ENCODE measurements around the gene CASP6.

Gene CASP6

GRCh38 chr4:109648266-109648996 is 54.8 kb downstream of the CASP6 start:
- no CpG with 5 or more reads among the region's 5 CpGs for whole genome bisulfite sequencing (ENCODE audit: insufficient coverage, insufficient read length)
- no peaks in the 10 kb centered on the region for H3K36me3 ChIP-seq (ENCODE audit: control insufficient read depth, insufficient read depth, low read length)
- no peaks in the 10 kb centered on the region for H3K4me1 ChIP-seq (ENCODE audit: control insufficient read depth, insufficient read depth, low read length)
- H3K4me3 ChIP-seq (ENCODE audit: low read length), result no peak overlapping the region
- no peak for DNase-seq (ENCODE audit: low read depth, low spot score)
- no peaks in the 10 kb centered on the region for H3K9me3 ChIP-seq (ENCODE audit: control insufficient read depth, insufficient read depth, low read length)
- no peak overlapping the region for H3K27ac ChIP-seq (ENCODE audit: low read length)
- no peaks in the 10 kb centered on the region for H3K27me3 ChIP-seq (ENCODE audit: control insufficient read depth, insufficient read depth, low read length)

GRCh38 chr4:109645874-109646710 is 57.2 kb downstream of the CASP6 start:
- H3K4me3 ChIP-seq (ENCODE audit: low read length), result no peak overlapping the region
- WGBS (ENCODE audit: insufficient coverage, insufficient read length), result no CpG with 5 or more reads among the region's 7 CpGs
- H3K36me3 ChIP-seq (ENCODE audit: control insufficient read depth, insufficient read depth, low read length), result no peaks in the 10 kb centered on the region
- no peaks in the 10 kb centered on the region for H3K4me1 ChIP-seq (ENCODE audit: control insufficient read depth, insufficient read depth, low read length)
- DNase-seq (ENCODE audit: low read depth, low spot score), result no peak
- no peak overlapping the region for H3K27ac ChIP-seq (ENCODE audit: low read length)
- H3K9me3 ChIP-seq (ENCODE audit: control insufficient read depth, insufficient read depth, low read length), result no peaks in the 10 kb centered on the region
- no peaks in the 10 kb centered on the region for H3K27me3 ChIP-seq (ENCODE audit: control insufficient read depth, insufficient read depth, low read length)

- no peaks in the 10 kb centered on the region for H3K27me3 ChIP-seq (ENCODE audit: control insufficient read depth, insufficient read depth, low read length)
- H3K9me3 ChIP-seq (ENCODE audit: control insufficient read depth, insufficient read depth, low read length), result no peaks in the 10 kb centered on the region; the same call in 1 of the 2 replicates
- H3K4me3 ChIP-seq (ENCODE audit: low read length), result no peak overlapping the region
- no peak overlapping the region for H3K27ac ChIP-seq (ENCODE audit: low read length)
- no peak for DNase-seq (ENCODE audit: low read depth, low spot score)
- H3K4me1 ChIP-seq (ENCODE audit: control insufficient read depth, insufficient read depth, low read length), result no peaks in the 10 kb centered on the region
- H3K36me3 ChIP-seq (ENCODE audit: control insufficient read depth, insufficient read depth, low read length), result no peaks in the 10 kb centered on the region
- WGBS (ENCODE audit: insufficient coverage, insufficient read length), result no CpG with 5 or more reads among the region's 2 CpGs
These were observed 62.6 kb downstream of the CASP6 start for GRCh38 chr4:109640644-109641043.

All from iPS DF 6.9 (cell line).